IMR-90 (cell line): Measurements from ENCODE around the gene GAREM1. TPM values are rescaled to one million over a fixed set of nuclear protein-coding genes. Genes with fewer than 3 reads are reported as not detected.

Source experiments
- ATAC-seq: fragments of 200-7000 bp; cut with Tn5 transposase; 2 replicates; pipeline ENCODE4 v1.9.1; 2020; ENCODE audit warnings: low read depth, mild to moderate bottlenecking, moderate library complexity
- BruUV-seq: library from RNA; stranded (reverse); fragments of 400-500 nt; replicated peaks from 2 replicates; lab custom pipeline; 2021; lab: Mats Ljungman, UMichigan
- CTCF ChIA-PET: fragments of 300-600 bp; formaldehyde crosslinking; extraction: SDS; loops from one replicate; lab custom pipeline; 2021; ENCODE audit warnings: antibody characterized with exemption; lab: Yijun Ruan, JAX
- POLR2A ChIA-PET: fragments of 300-600 bp; sonication (Branson Sonifier 250); formaldehyde crosslinking; loops from one replicate; lab custom pipeline; 2022; ENCODE audit warnings: antibody characterized with exemption; ENCODE audit not compliant: unreplicated experiment; lab: Charles Lee
- DNase-seq: peaks from one replicate; pipeline ENCODE4 v3.0.0; 2013
- H2AFZ ChIP-seq: replicated peaks from 2 replicates; pipeline ENCODE3; 2013; ENCODE audit warnings: low read length, mild to moderate bottlenecking; ENCODE audit not compliant: poor library complexity
- H2AK5ac ChIP-seq: 2 replicates; pipeline ENCODE4 v1.6.1; 2013; ENCODE audit warnings: low read depth, low read length, inconsistent platforms
- H2AK9ac ChIP-seq: replicated peaks from 2 replicates; pipeline ENCODE3; 2013; ENCODE audit warnings: mild to moderate bottlenecking, low read depth, low read length, moderate library complexity; ENCODE audit not compliant: poor library complexity
- H2BK120ac ChIP-seq: 2 replicates; pipeline ENCODE4 v1.6.1; 2013; ENCODE audit warnings: low read depth, low read length, inconsistent platforms
- H2BK15ac ChIP-seq: 3 replicates; pipeline ENCODE4 v1.6.1; 2013; ENCODE audit warnings: low read depth, low read length, inconsistent platforms
- H2BK20ac ChIP-seq: 2 replicates; pipeline ENCODE4 v1.6.1; 2013; ENCODE audit warnings: low read depth, mild to moderate bottlenecking, inconsistent platforms, low read length, moderate library complexity
- H2BK5ac ChIP-seq: 2 replicates; pipeline ENCODE4 v1.6.1; 2013; ENCODE audit warnings: mild to moderate bottlenecking, low read depth, low read length, inconsistent platforms; ENCODE audit not compliant: poor library complexity, severe bottlenecking
- H3K14ac ChIP-seq: replicated peaks from 2 replicates; pipeline ENCODE4 v1.6.1; 2013; ENCODE audit warnings: low read depth, low read length, inconsistent platforms
- H3K18ac ChIP-seq: 2 replicates; pipeline ENCODE4 v1.6.1; 2013; ENCODE audit warnings: low read depth, low read length, control low read depth
- H3K23ac ChIP-seq: 2 replicates; pipeline ENCODE4 v1.6.1; 2013; ENCODE audit warnings: low read depth, low read length, inconsistent platforms
- H3K27ac ChIP-seq: 2 replicates; pipeline ENCODE4 v1.5.1; 2013; ENCODE audit warnings: mild to moderate bottlenecking, control low read depth, low read length; ENCODE audit not compliant: insufficient read depth
- H3K27me3 ChIP-seq: 2 replicates; pipeline ENCODE4 v1.6.1; 2013; ENCODE audit warnings: low read length; ENCODE audit not compliant: control insufficient read depth, insufficient read depth
- H3K36me3 ChIP-seq: 2 replicates; pipeline ENCODE4 v1.6.1; 2013; ENCODE audit warnings: low read length, mixed read lengths; ENCODE audit not compliant: control insufficient read depth, insufficient read depth
- H3K4ac ChIP-seq: 2 replicates; pipeline ENCODE4 v1.6.1; 2013; ENCODE audit warnings: low read depth, low read length, inconsistent platforms
- H3K4me1 ChIP-seq: 2 replicates; pipeline ENCODE4 v1.6.1; 2013; ENCODE audit warnings: low read length, mixed read lengths; ENCODE audit not compliant: control insufficient read depth, insufficient read depth
- H3K4me2 ChIP-seq: 2 replicates; pipeline ENCODE4 v1.6.1; 2013; ENCODE audit warnings: low read depth, mild to moderate bottlenecking, control low read depth, low read length, moderate library complexity
- H3K4me3 ChIP-seq: 2 replicates; pipeline ENCODE4 v1.5.1; 2013; ENCODE audit warnings: low read depth, mild to moderate bottlenecking, control low read depth, low read length, moderate library complexity; ENCODE audit not compliant: insufficient read depth
- H3K56ac ChIP-seq: 2 replicates; pipeline ENCODE4 v1.6.1; 2013; ENCODE audit warnings: low read length, inconsistent platforms; ENCODE audit not compliant: insufficient read depth; ENCODE audit errors: extremely low read depth
- H3K79me1 ChIP-seq, 2 experiments: 2 replicates each; pipeline ENCODE4 v1.6.1; 2013; ENCODE audit warnings: low read length in 2 of 2, inconsistent platforms in 1 of 2, low read depth in 1 of 2
- H3K9ac ChIP-seq: 2 replicates; pipeline ENCODE4 v1.6.1; 2013; ENCODE audit warnings: low read depth, low read length, control low read depth
- H3K9me1 ChIP-seq: 2 replicates; pipeline ENCODE4 v1.6.1; 2013; ENCODE audit warnings: low read length, inconsistent platforms; ENCODE audit not compliant: insufficient read depth
- H3K9me3 ChIP-seq: 2 replicates; pipeline ENCODE4 v1.6.1; 2013; ENCODE audit warnings: low read length; ENCODE audit not compliant: control insufficient read depth, insufficient read depth
- H4K20me1 ChIP-seq: 2 replicates; pipeline ENCODE4 v1.6.1; 2013; ENCODE audit warnings: low read length, inconsistent platforms; ENCODE audit not compliant: insufficient read depth
- H4K5ac ChIP-seq: 2 replicates; pipeline ENCODE4 v1.6.1; 2013; ENCODE audit warnings: mild to moderate bottlenecking, low read depth, low read length, control low read depth
- H4K8ac ChIP-seq, 2 experiments: 2 replicates each; pipeline ENCODE4 v1.6.1; 2013; ENCODE audit warnings: low read depth in 2 of 2, low read length in 2 of 2, control low read depth in 1 of 2, inconsistent platforms in 1 of 2
- H4K91ac ChIP-seq: 2 replicates; pipeline ENCODE4 v1.6.1; 2013; ENCODE audit warnings: low read depth, low read length, inconsistent platforms; ENCODE audit not compliant: insufficient read depth
- BHLHE40 ChIP-seq: fragments of 150-350 bp; IDR thresholded peaks from 2 replicates; pipeline ENCODE4 v1.6.1; 2016; ENCODE audit warnings: mild to moderate bottlenecking, low read depth, low read length
- CEBPB ChIP-seq: IDR thresholded peaks from 2 replicates; pipeline ENCODE4 v1.6.1; 2012; ENCODE audit warnings: low read depth, low read length, improper control_type of control experiment
- CHD1 ChIP-seq: IDR thresholded peaks from 2 replicates; pipeline ENCODE4 v1.6.1; 2012; ENCODE audit warnings: low read depth, low read length, improper control_type of control experiment
- FOS ChIP-seq: fragments of 150-350 bp; IDR thresholded peaks from 2 replicates; pipeline ENCODE4 v1.6.1; 2016; ENCODE audit warnings: low read depth, low read length
- MAZ ChIP-seq: IDR thresholded peaks from 2 replicates; pipeline ENCODE4 v1.6.1; 2012; ENCODE audit warnings: low read depth, mild to moderate bottlenecking, low read length, improper control_type of control experiment, moderate library complexity, borderline replicate concordance
- MXI1 ChIP-seq: IDR thresholded peaks from 2 replicates; pipeline ENCODE4 v1.6.1; 2012; ENCODE audit warnings: low read depth, mild to moderate bottlenecking, low read length, moderate library complexity, borderline replicate concordance
- NFE2L2 ChIP-seq: fragments of 150-350 bp; IDR thresholded peaks from 2 replicates; pipeline ENCODE4 v1.6.1; 2016; ENCODE audit warnings: low read depth, mild to moderate bottlenecking, low read length
- POLR2A ChIP-seq: IDR thresholded peaks from 2 replicates; pipeline ENCODE4 v1.6.1; 2012; ENCODE audit warnings: mild to moderate bottlenecking, low read depth, low read length
- RAD21 ChIP-seq: IDR thresholded peaks from 2 replicates; pipeline ENCODE4 v1.6.1; 2012; ENCODE audit warnings: low read length, improper control_type of control experiment
- WGBS, 2 experiments: methylation state at CpG; one replicate each; pipeline versions ENCODE4 v1.1.5 to v1.1.7; 2013; ENCODE audit warnings: missing lambda C conversion rate in 2 of 2; ENCODE audit not compliant: insufficient read length in 1 of 2; ENCODE audit errors: extremely low coverage in 2 of 2; 5-methylcytosine and 5-hydroxymethylcytosine counted together
- dilution Hi-C: fragments of 300-500 bp; cut with HindIII; formaldehyde crosslinking; loops from one replicate; pipeline ENCODE4 v1.14.3; 2018; ENCODE audit warnings: low sequenced_read_pairs; ENCODE audit not compliant: unreplicated experiment
- in situ Hi-C: fragments of 300-500 bp; cut with MboI; formaldehyde crosslinking; loops from 3 replicates; pipeline ENCODE4 v1.14.3; 2019; ENCODE audit warnings: low sequenced_read_pairs, inconsistent platforms, mixed read lengths
- intact Hi-C: fragments of 100-400 bp; cut with micrococcal nuclease; formaldehyde crosslinking; loops from 2 replicates; pipeline ENCODE4 v1.10.0; 2022
- polyA plus RNA-seq, 3 experiments: library from polyadenylated mRNA; depleted of rRNA; stranded (reverse); fragments of >200 nt; gene quantifications; 2 replicates each; pipeline ENCODE4 v1.2.3, GENCODE V29; 2012; ENCODE audit warnings: low replicate concordance in 1 of 3
- total RNA-seq: library from RNA; depleted of rRNA; stranded (reverse); fragments of >200 nt; gene quantifications from 2 replicates; pipeline ENCODE4 v1.2.3, GENCODE V29; 2012

The GAREM1 gene
- total and polyA plus RNA-seq, 2 of the 4 experiments (the other 2 are of a cell fraction): 1.4 to 2.3 TPM

DNA sequence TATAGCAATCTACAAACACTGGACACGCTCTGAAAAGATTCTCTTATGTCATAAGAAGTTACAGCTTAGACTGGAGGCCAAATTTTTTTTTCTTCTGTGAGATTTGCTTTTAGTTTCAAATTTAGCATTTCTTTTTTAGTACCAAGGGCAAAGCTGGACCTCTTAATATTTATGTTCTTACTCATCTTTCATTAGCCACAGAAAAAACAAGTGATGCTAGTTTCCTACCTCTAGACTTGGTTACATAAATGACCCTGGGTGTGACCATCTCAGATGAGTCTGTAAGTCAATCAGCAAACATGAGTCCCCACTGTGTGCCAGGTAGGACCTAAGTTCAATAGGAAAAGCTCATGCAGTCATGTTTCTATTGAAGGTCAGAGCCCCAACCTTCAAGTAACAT is 186.4 kb downstream of the GAREM1 start:
- ChIA-PET CTCF (interaction anchor here (0.9 to 1.7 kb wide), 4 partner anchors 10 to 268 kb away, joined by 3 to 8 read pairs (median 3); partner anchors contain the start of gene GAREM1), POLR2A (interaction anchor here (0.6 kb wide), 1 partner anchor 44 kb away, joined by 4 read pairs; no protein-coding TSS in a partner anchor)
- WGBS, 2 experiments: no CpG with 5 or more reads among the region's 1 CpG
- Histone ChIP-seq H2AFZ (no peak overlapping the region), H3K36me3 (peaks cover 6% of the 10 kb centered on the region; the same call in 1 of the 2 replicates), H2BK15ac (no peak overlapping the region), H3K27me3 (no peaks in the 10 kb centered on the region), H2AK5ac (no peak overlapping the region), H3K56ac (no peak overlapping the region), H2AK9ac (no peak overlapping the region), H2BK120ac (no peak overlapping the region), H3K4me1 (no peaks in the 10 kb centered on the region), H3K9ac (no peak overlapping the region), H3K23ac (no peak overlapping the region), H3K18ac (no peak overlapping the region), H4K8ac (no peak overlapping the region), H4K20me1 (no peaks in the 10 kb centered on the region), H2BK5ac (no peak overlapping the region), H4K91ac (no peak overlapping the region), H4K5ac (no peak overlapping the region), H3K4ac (no peak overlapping the region), H3K4me2 (no peak overlapping the region), H3K14ac (no peak overlapping the region), H3K9me3 (no peaks in the 10 kb centered on the region), H3K4me3 (no peak overlapping the region), H3K27ac (no peak overlapping the region), H3K9me1 (no peaks in the 10 kb centered on the region), H3K79me1 (no peaks in the 10 kb centered on the region), H2BK20ac (no peak overlapping the region)
- in situ Hi-C loops (no loop called here), dilution Hi-C loops (loop anchor here (25.0 kb wide), 1 partner anchor 178 kb away; the partner anchor contains the start of gene GAREM1), intact Hi-C loops (no loop called here)
- BruUV-seq: no TSS peak
- TF ChIP-seq NFE2L2 (no peak), CEBPB (no peak), BHLHE40 (no peak), MAZ (no peak), CHD1 (no peak), MXI1 (no peak), POLR2A (no peak), RAD21 (no peak), FOS (no peak)
- ATAC-seq: no peak; the same call in 1 of the 2 replicates
- DNase-seq: peak; percentile 19
